Stimulated activated naive CD4-positive, alpha-beta T cell treated with Interleukin-2 at 50 U/mL for 16 hours (primary cell): ENCODE results near the gene GCH1.
A peak's percentile ranks its signal among the peaks of the same experiment; 100 is the strongest.
"Not testable (repeated sequence)": the region's sequence is repeated elsewhere in the genome, so short reads cannot be mapped to it uniquely, and the experiment has no call there.

Experiments used
- DNase-seq: peaks from one replicate; lab custom pipeline; 2025; lab: John Stamatoyannopoulos, UW

GCH1 gene

DNA sequence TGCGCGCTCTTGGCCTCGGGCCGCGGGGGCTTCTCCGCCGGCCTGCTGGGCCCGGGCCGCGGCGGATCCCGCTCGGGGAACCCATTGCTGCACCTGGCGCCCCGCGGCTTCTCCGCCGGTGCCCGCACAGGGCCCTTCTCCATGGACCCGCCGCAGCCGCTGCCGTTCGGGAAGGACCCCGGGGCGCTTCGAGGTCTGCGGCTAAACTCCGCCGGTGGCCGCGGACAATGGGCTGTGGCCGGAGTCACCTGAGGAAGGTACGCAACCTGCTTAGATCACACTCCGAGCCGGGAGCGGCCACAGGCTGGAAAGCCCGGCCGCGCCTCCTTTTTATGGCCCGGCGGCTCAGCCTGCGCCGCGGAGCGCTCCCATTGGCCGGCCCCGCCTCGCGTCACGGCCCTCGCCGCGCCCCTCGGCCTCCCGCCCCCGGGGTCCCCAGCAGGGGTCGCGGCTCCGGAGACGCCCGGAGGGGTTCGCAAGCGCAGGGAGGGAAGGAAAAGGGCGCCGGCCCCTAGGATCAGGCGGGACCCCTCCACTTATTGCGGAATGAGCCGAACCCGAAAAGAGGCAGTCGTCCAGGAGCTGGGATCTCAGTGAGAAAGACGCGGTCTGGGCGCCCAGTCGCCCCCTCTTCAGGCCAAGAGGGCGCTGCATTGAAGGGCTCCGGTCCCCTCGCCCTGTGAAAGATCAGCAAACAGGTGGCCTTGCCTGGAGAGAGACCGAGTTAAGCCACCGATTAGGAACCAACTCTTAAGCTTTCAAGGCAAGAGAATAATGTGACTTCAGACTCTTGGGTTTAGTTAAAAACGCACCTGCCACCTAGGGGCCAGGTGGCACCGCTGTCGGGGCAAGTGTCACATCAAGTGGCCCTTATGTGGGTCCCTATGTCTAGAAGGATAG, at the start of gene GCH1:
GCH1 (minus strand) TSS at position 306 of the 900 bp plus-strand sequence; CDS start at position 143, 163 bp downstream.
- peak; percentile 68 for DNase-seq

GRCh38 chr14:54947230-54947629, 44.6 kb upstream of the GCH1 start:
- no peak for DNase-seq

GRCh38 chr14:54946500-54946899, 43.9 kb upstream of the GCH1 start:
- DNase-seq = no peak

- DNase-seq = no peak
Observed at GRCh38 chr14:54944737-54945391, 42.2 kb upstream of the GCH1 start.

GRCh38 chr14:54942913-54943312, 40.3 kb upstream of the GCH1 start:
- DNase-seq = no peak

DNA sequence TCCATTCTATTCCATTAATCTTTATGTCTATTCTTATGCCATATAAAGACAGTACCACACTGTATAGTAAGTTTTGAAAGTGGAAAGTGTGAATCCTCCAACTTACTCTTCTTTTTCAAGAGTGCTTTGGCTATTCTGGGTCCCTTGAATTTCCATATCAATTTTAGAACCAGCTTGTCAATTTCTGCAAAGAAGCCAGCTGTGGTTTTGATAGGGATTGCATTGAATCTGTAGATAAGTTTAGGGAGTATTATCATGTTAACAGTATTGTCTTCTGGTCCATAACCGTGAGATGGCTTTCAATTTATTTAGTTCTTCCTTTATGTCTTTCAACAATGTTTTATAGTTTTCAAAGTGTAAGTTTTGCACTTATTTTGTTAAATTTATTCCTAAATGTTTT, 34.2 kb upstream of the GCH1 start:
- DNase-seq = no peak

GRCh38 chr14:54935958-54936357, 33.3 kb upstream of the GCH1 start:
- no peak for DNase-seq

- DNase-seq = no peak
Observed at GRCh38 chr14:54935100-54935499, 32.5 kb upstream of the GCH1 start.

DNA sequence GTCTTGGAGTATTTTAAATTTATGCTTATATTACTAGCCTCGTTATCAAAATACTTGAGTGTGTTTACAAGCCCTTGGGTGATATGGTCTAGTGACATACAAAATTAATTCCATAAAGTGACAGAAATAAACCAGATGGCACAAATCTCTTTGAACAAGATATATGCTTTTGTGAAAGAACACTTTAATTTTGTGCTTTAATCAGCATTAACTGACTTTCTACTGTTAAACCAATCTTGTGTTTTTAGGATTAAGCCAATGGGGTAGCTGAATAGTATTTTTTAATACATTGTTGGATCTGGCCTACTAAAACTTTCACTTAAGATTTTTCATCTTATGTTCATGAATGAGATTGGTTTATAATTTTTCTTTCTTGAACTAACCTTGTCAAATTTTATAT, 30.4 kb upstream of the GCH1 start:
- DNase-seq = no peak

DNA sequence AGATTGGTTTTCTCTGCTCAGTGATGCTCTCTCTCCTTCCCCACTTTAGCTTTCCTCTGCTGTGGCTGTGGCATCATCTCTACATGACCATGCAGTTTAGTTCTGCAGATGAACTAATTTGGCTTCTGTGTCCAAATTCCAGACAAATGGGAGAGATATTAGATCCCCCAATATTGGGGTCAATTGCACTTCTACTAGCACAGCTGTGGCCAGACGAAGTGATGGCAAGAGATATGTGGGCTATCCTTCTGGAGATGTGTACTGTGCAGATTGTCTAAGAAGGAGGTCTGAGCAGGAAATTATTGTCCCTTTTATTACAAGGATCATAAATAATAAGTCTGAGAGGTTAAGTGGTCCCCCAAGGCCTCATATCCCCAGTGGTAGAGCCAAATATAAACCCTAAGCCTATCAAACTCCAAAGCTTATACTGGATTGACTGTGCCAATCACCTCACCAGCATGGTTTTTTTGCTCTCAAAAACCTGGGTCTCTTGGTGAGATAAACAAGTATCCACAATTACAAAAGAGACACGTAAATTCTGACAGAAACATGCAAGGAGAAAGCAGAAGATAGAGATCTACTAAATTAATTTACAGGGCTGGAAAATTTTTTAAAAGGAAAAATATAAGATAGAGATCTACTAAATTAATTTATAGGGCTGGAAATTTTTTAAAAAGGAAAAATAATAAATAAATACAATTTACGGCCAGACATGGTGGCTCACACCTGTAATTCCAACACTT, 29.1 kb upstream of the GCH1 start:
- no peak for DNase-seq

DNA sequence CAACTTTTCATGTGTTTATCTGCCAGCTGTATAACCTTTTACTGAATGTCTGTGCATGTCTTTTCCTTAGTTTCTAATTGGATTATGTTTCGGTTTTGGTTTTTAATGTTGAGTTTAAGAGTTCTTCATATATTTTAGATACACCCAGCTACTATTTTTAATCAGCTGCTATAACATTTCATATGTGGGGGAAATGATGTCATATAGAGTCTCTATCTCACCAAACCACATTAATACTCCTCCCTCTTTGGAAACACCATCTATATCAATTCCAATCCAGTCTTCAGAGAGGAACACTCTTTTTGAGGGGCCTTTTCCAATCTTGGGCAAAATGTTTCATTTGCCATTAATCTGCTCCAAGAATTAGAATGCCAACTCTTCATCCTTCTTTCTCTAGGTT, 28.5 kb upstream of the GCH1 start:
- DNase-seq = no peak

DNA sequence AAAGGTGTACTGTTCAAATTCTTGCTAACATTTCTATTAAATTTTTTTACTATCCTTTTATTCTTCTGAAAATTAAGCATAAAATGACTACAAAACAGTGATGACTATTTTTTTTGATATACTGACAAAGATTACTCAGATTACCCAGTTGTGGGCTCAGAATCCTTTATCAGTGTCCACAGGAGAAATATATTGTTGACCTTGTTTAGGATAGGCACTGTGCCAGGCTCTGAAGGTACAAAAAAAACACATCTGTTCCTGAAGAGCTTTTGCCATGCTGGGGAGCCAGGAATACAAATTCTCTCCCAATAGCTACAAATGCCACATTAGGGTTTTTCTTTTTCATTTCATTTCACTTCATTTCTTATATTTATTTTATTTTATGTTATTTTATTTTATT, 26.9 kb upstream of the GCH1 start:
- DNase-seq = no peak

DNA sequence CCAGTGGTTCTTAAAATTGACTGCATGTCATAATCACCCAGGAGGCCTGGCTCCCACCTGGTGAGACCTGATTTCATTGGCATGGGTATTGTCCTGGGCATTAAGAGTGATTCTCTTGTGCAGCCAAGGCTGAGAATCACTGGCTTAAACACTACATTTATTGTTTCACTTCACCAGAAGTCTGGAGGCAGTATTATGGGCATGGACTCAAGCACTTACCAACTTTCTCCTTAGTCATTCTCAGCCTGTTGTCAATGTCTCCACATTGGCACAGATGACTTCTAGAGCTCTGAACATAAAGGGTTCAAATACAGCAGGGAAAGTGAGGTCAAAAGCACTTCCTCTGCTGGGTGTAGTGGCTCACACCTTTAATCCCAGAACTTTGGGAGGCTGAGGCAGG, 25.6 kb upstream of the GCH1 start:
- DNase-seq = no peak

DNA sequence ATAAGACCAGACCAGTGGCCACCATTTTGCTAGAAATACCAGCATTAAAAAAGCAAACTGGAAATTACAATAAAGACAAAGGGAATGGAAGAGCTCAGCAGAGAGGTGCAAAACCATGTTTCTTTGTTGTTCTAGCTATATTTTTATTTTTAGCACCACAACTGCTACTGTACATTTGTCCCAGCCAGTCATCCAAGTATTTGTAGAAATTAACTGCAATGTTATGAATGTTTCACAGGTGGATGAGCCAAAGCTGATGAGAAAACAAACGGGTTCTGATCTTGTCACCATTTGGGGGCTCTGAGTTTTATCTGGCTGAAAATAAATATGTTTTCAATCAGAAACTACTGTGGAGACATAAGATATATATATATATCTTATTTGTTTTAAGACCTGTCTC, 24.9 kb upstream of the GCH1 start:
- no peak for DNase-seq

DNA sequence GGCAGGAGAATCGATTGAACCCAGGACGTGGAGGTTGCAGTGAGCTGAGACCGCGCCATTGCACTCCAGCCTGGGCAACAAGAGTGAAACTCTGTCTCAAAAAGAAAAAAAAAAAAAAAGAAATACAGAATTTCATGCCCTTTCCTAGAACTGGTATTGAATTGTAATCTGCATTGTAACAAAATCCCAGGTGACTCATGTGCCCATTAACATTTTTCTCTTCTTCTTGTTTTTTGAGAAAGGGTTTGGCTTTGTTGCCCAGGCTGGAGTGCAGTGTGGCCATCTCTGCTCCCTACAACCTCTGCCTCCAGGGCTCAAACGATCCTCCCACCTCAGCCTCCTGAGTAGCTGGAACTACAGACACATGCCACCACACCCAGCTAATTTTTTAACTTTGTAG, 23.9 kb upstream of the GCH1 start:
- not testable (repeated sequence) for DNase-seq

- DNase-seq = no peak
Observed at GRCh38 chr14:54922598-54922997, 20.0 kb upstream of the GCH1 start.

DNA sequence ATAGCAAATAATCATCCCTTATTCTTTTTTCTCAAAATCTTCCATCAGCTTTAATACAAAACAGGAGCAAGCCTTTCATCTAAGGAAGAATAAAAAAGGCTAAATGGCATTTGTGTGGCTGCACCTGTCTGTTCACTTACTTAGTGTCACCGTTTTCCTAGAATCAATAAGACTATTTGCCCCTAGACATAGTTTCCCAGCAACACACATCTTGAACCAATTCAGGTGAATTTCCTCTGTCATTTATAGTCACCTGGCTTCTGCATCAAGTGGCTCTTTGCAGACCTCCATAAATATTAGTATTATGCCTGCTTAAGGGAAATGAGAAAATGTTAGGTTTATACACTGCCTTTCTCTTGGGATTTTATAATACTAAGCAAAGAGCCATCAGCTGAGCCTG, 17.4 kb upstream of the GCH1 start:
- DNase-seq = no peak

DNA sequence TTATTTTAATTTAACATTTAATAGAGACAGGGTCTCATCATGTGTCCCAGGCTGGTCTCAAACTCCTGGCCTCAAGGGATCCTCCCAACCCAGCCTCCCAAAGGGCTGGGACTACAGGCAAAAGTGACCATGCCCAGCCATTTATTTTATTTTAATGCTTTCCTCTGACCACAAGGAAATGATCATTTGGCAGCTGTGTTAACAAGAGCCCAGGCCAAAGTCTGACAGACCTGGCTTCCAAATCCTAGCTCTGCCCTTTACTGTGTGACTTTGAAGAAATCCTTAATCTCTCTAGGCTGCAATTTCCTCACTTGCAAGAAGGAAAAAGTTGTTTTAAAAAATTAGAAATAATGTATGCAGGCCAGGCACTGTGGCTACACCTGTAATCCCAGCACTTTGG, 16.7 kb upstream of the GCH1 start:
- no peak for DNase-seq

GRCh38 chr14:54918427-54918826, 15.8 kb upstream of the GCH1 start:
- DNase-seq = no peak

GRCh38 chr14:54916101-54916500, 13.5 kb upstream of the GCH1 start:
- DNase-seq = no peak

- DNase-seq = no peak
Observed at GRCh38 chr14:54909817-54910558, 7.4 kb upstream of the GCH1 start.

DNA sequence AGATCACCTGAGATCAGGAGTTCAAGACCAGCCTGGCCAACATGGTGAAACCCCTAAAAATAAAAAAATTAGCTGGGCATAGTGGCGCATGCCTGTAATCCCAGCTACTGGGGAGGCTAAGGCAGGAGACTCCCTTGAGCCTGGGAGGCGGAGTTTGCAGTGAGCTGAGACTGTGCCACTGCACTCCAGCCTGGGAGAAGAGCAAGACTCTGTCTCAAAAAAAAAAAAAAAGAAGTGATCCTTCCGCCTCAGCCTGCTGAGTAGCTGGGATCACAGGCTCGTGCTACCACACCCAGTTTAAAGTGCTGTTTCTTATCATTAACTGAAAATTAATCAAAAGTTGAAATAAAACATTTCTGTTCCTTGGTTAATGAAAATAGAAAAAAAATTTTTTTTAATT, 6.3 kb upstream of the GCH1 start:
- not testable (repeated sequence) for DNase-seq
